HepG2 (cell line): ENCODE data around the gene TAS2R4. TPM values are rescaled to one million over a fixed set of nuclear protein-coding genes. Genes with fewer than 3 reads are reported as not detected.

Experiments
- ATF7 ChIP-seq, 2 experiments: fragments of 450-650 bp in 1 of 2; sonication (generic) in 1 of 2; formaldehyde crosslinking in 1 of 2; IDR thresholded peaks; 2 replicates each; pipeline versions ENCODE4 v1.4.0 to v1.6.1; 2016 to 2020; ENCODE audit warnings: antibody characterized with exemption in 1 of 2, mild to moderate bottlenecking in 1 of 2, missing genetic modification reagents in 1 of 2
- CBX5 ChIP-seq: sonication (generic); formaldehyde crosslinking; IDR thresholded peaks from 2 replicates; pipeline ENCODE4 v1.4.0; 2020; ENCODE audit warnings: missing genetic modification reagents, borderline replicate concordance
- DZIP1 ChIP-seq: sonication (generic); formaldehyde crosslinking; IDR thresholded peaks from 2 replicates; pipeline ENCODE4 v1.5.0; 2020; ENCODE audit warnings: mild to moderate bottlenecking, missing genetic modification reagents
- FOXK1 ChIP-seq: sonication (generic); formaldehyde crosslinking; IDR thresholded peaks from 2 replicates; pipeline ENCODE4 v1.4.0; 2020; ENCODE audit warnings: low read depth, missing genetic modification reagents, borderline replicate concordance
- JUN ChIP-seq: sonication (generic); formaldehyde crosslinking; IDR thresholded peaks from 2 replicates; pipeline ENCODE4 v1.4.0; 2020; ENCODE audit warnings: mild to moderate bottlenecking, missing genetic modification reagents
- MYNN ChIP-seq: sonication (generic); formaldehyde crosslinking; IDR thresholded peaks from 2 replicates; pipeline ENCODE4 v1.4.0; 2020; ENCODE audit warnings: mild to moderate bottlenecking, low read depth, missing genetic modification reagents
- PHF8 ChIP-seq: sonication (generic); formaldehyde crosslinking; IDR thresholded peaks from 2 replicates; pipeline ENCODE4 v1.5.0; 2020; ENCODE audit warnings: missing genetic modification reagents
- POGZ ChIP-seq: sonication (generic); formaldehyde crosslinking; IDR thresholded peaks from 2 replicates; pipeline ENCODE4 v1.4.0; 2020; ENCODE audit warnings: mild to moderate bottlenecking, missing genetic modification reagents
- POLR2AphosphoS2 ChIP-seq: IDR thresholded peaks from 2 replicates; pipeline ENCODE4 v1.6.1; 2011; ENCODE audit warnings: low read depth, low read length, improper control_type of control experiment
- SAP130 ChIP-seq: IDR thresholded peaks from 2 replicates; pipeline ENCODE4 v1.6.1; 2016; ENCODE audit warnings: low read depth
- SUZ12 ChIP-seq: fragments of 150-350 bp; IDR thresholded peaks from 2 replicates; pipeline ENCODE4 v1.6.1; 2014; ENCODE audit warnings: low read depth, low read length
- U2AF2 ChIP-seq: fragments of 200-400 bp; formaldehyde crosslinking; IDR thresholded peaks from 2 replicates; pipeline ENCODE4 v1.6.1; 2017; ENCODE audit warnings: low read depth, mild to moderate bottlenecking, low read length
- ZBTB21 ChIP-seq: sonication (generic); formaldehyde crosslinking; IDR thresholded peaks from 2 replicates; pipeline ENCODE4 v1.4.0; 2020; ENCODE audit warnings: missing genetic modification reagents
- ZBTB40 ChIP-seq, 2 experiments: fragments of 450-650 bp in 1 of 2; sonication (generic) in 1 of 2; formaldehyde crosslinking in 1 of 2; IDR thresholded peaks; 2 replicates each; pipeline versions ENCODE4 v1.6.1 to v1.8.0; 2016 to 2022; ENCODE audit warnings: antibody characterized with exemption in 1 of 2, mild to moderate bottlenecking in 1 of 2, missing genetic modification reagents in 1 of 2
- ZNF24 ChIP-seq: fragments of 450-650 bp; IDR thresholded peaks from 2 replicates; pipeline ENCODE4 v1.6.1; 2017; ENCODE audit warnings: antibody characterized with exemption, mild to moderate bottlenecking
- ZNF484 ChIP-seq: sonication (generic); formaldehyde crosslinking; IDR thresholded peaks from 2 replicates; pipeline ENCODE4 v1.5.1; 2020; ENCODE audit warnings: mild to moderate bottlenecking, low read depth, missing genetic modification reagents, borderline replicate concordance
- ZNF792 ChIP-seq: IDR thresholded peaks from 2 replicates; pipeline ENCODE4 v1.6.1; 2016
- polyA plus RNA-seq, 8 experiments: library from polyadenylated mRNA; depleted of rRNA in 3 of 8; stranded (reverse) in 7 of 8; unstranded in 1 of 8; fragments of >200 nt; fragmentation: Illumina TruSeq in 4 of 8; extraction: Trizol in 4 of 8; gene quantifications; 2 replicates each; pipeline versions ENCODE4 v1.2.1 to v1.2.3, GENCODE V29; 2011 to 2016; ENCODE audit warnings: low read depth in 4 of 8, missing spikeins in 1 of 8, mixed read lengths in 1 of 8; ENCODE audit not compliant: insufficient read depth in 1 of 8
- total RNA-seq, 5 experiments: library from RNA; depleted of rRNA; stranded (reverse); fragments of >200 nt; fragmentation: Illumina TruSeq; extraction: Trizol; gene quantifications; 2 replicates each; pipeline ENCODE4 v1.2.3, GENCODE V29; 2016; ENCODE audit warnings: low read depth in 1 of 5
- TF ChIP-seq, protein P1 (sequence below): IDR thresholded peaks from 2 replicates; pipeline ENCODE4 v1.6.1; 2016; ENCODE audit warnings: mild to moderate bottlenecking, missing biosample characterization, missing genetic modification reagents

Gene TAS2R4
- total and polyA plus RNA-seq, 2 of the 13 experiments (the other 11 are each of a cell fraction or from before 2014, with no cell fraction given): 0.71 to 0.80 TPM

- no peak for TF ChIP-seq ZBTB40 (IDR thresholded peaks at IDR 0.05)
- no peak for TF ChIP-seq ZBTB40 (CRISPR knock-in tag; IDR thresholded peaks at IDR 0.05)
- TF ChIP-seq ZNF792 (CRISPR knock-in tag): no peak
- TF ChIP-seq MYNN (CRISPR knock-in tag): no peak
- TF ChIP-seq, protein P1, sequence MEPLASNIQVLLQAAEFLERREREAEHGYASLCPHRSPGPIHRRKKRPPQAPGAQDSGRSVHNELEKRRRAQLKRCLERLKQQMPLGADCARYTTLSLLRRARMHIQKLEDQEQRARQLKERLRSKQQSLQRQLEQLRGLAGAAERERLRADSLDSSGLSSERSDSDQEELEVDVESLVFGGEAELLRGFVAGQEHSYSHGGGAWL (CRISPR knock-in tag): no peak
- TF ChIP-seq PHF8: no peak
- TF ChIP-seq POGZ (CRISPR knock-in tag): no peak
- no peak for TF ChIP-seq U2AF2
- TF ChIP-seq ZNF24: no peak
- no peak for TF ChIP-seq DZIP1 (CRISPR knock-in tag)
- TF ChIP-seq JUN (CRISPR knock-in tag): no peak
- TF ChIP-seq SAP130 (CRISPR knock-in tag): no peak; the same call in 1 of the 2 replicates
- TF ChIP-seq FOXK1: 0 out of 2 replicates have a peak, but pooled peaks have one; percentile 15
- no peak for TF ChIP-seq ZBTB21 (CRISPR knock-in tag)
- no peak for TF ChIP-seq ZNF484
- TF ChIP-seq ATF7 (IDR thresholded peaks at IDR 0.05): peak; percentile 69
- no peak for TF ChIP-seq ATF7 (CRISPR knock-in tag; IDR thresholded peaks at IDR 0.05)
- no peak for TF ChIP-seq SUZ12
- TF ChIP-seq CBX5: 0 out of 2 replicates have a peak, but pooled peaks have one; percentile 29
- TF ChIP-seq POLR2AphosphoS2: no peak
Measured at GRCh38 chr7:141737118-141737835, 39.2 kb upstream of the TAS2R4 start (continued).
